HG03521 (cell line): ENCODE measurements around the gene RABEP2.
"Not testable (repeated sequence)": the region's sequence is repeated elsewhere in the genome, so short reads cannot be mapped to it uniquely, and the experiment has no call there.

Experiments used
- ATAC-seq: cut with Tn5 transposase; IDR thresholded peaks from one replicate; pipeline ENCODE4 v1.9.1; 2021; ENCODE audit warnings: mild to moderate bottlenecking, moderate library complexity; ENCODE audit not compliant: unreplicated experiment

Gene RABEP2

GRCh38 chr16:28879841-28880588, 45.0 kb downstream of the RABEP2 start:
- peak; percentile 78 for ATAC-seq

- ATAC-seq = peak; percentile 18
Measured at GRCh38 chr16:28879261-28879840, 45.7 kb downstream of the RABEP2 start.

DNA sequence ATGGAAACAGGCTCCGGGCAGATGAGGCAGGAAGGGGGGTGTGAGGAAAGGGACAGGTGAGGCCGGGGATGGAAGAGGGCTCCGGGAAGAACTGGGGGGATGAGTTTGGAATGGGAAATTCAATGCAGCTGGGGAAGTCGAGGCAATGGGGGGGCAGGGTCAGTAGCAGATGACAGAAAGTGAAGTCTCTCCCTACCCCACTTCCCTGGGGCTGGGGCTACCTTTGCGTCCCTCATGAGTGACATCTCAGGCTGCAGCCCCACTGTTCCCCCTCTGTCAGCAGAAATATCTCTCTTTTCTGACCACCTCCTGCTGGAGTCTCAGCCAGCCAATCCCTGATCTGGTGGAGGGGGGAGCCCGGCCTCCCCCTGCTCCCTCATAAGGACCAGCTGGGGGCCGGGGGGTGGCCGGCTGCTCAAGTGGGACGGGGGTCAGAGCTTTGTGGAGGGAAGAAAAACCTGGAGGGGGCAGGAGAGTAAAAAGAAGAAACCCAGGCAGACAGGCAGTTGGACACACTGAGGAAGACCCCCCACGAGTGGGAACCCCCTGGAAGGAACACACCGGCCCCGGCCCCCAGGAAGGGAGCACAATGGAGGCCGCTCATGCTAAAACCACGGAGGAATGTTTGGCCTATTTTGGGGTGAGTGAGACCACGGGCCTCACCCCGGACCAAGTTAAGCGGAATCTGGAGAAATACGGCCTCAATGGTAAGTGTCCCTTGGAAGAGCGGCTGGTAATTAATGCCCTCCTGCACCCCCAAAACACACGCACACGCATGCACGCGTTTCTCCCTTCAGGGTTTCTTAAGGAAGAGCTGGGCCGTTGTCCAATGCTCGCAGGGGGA, 46.7 kb downstream of the RABEP2 start, which contains the start of gene ATP2A1:
Gene ATP2A1 (plus strand): TSS at position 406 of the 844 bp plus-strand sequence. CDS start 184 bp downstream, at position 590.
- no peak for ATAC-seq

DNA sequence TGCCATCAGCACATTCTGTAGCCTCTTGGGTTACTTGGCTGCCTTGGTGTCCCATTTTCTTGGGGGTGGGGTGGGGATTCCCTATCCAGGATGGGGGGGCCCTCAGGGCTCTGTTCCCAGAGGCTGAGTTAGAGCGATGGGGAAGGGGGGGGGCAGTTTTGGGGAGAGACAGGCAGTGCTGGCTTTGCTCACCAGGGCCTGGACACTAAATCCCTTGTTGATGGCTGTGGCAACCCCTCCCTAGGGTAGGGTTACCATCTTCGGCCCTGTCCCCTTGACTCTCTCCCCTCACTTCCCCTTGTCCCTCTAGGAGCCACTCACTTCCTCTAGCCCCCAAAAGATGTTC, 47.4 kb downstream of the RABEP2 start:
- ATAC-seq = no peak

DNA sequence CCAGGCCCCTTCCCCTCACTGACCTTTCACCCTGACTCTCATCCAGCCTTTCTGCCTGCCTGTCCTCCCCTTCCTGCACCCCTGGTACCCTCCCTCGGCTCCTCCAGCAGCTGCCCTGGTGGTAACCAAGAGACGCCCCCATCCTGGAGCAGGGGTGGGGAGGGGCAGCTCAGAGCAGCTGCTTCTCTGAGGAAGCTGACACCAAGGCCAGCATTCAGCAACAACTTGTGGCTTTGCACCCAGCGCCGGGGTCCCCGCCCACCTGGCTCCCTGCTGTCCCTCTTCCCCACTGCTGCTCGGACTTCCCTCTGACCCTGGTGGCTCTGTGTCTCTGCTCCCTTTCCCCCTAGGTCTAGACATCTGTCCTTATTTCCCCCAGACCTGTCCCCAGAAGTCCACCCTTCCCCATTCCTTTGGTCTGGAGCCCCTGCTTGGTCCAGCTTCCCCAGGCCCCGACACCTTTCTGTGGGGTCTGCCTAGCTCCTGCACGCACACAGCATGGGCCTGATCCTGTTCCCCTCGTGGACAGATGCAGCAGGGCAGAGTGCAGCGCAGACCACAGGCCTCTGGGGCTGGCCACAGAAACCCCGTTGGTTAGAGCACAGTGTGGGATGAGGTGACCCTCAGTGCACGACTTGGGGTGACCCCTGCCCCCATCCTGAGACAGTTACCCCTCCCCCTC, 47.9 kb downstream of the RABEP2 start:
- ATAC-seq = no peak

GRCh38 chr16:28876019-28876659, 48.9 kb downstream of the RABEP2 start:
- ATAC-seq = no peak

GRCh38 chr16:28875134-28876018, 49.7 kb downstream of the RABEP2 start:
- ATAC-seq = no peak

DNA sequence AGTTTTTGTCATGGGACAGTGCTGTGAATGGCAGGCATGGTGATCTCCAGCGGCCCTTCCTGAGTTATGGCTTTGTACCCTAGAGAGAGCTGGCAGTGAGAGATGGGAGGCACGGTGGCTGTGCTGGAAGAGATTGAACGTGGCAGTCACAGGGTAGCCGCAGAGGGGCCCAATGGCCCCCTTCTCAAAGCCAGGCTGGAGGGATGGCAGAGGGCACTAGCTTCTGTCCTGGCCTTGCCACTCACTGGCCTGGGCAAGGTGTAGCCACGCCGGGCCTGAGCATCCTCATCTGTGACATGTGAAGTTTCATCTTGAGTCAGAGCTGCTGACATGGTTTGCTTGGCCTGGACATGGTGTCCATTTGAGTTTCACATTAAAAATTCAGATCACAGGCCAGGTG, 50.6 kb downstream of the RABEP2 start:
- no peak for ATAC-seq

DNA sequence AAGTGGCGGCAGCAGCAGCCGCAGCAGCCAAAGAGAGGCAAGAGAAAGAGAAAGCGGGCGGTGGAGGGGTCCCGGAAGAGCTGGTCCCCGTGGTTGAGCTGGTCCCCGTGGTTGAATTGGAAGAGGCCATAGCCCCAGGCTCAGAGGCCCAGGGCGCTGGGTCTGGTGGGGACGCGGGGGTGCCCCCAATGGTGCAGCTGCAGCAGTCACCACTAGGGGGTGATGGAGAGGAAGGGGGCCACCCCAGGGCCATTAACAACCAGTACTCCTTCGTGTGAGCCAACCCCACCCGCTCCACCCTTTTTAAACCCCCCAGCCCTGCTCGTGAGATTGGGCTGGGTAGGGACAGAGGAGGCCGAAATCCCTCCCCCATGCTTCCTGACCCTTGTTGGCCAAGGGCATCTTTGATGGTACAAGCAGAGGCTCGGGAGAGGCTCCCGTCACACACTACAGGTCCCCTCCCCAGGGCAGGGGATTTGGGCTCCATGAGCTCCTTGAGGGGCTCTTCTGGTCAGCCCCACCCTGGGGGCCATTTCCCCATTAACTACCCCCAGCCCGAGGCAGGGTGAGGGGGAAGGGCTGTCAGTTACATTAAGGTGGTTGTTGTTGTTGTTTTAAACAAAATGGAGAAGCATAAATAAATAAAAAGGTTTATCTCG, 51.4 kb downstream of the RABEP2 start:
- no peak for ATAC-seq

DNA sequence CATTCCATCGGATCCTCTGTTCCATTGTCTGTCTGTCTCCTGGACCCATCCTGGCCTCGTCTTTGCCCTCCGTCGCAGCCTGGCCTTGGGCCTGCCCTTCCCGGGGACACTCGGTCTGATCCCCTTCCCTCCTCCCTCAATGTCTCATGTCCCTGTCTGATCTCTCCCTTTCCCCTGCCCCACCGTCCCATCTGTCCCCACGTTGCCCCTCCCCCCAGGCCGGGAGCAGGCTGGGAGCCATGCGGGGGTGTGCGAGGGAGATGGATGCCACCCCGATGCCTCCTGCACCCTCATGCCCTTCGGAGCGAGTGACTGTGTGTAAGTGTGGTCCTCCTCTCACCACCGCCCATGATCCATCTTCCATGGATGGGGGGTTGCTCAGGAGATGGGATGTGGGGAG, 52.1 kb downstream of the RABEP2 start:
- ATAC-seq = no peak

- ATAC-seq = no peak
Measured at GRCh38 chr16:28869201-28869600, 55.8 kb downstream of the RABEP2 start.

DNA sequence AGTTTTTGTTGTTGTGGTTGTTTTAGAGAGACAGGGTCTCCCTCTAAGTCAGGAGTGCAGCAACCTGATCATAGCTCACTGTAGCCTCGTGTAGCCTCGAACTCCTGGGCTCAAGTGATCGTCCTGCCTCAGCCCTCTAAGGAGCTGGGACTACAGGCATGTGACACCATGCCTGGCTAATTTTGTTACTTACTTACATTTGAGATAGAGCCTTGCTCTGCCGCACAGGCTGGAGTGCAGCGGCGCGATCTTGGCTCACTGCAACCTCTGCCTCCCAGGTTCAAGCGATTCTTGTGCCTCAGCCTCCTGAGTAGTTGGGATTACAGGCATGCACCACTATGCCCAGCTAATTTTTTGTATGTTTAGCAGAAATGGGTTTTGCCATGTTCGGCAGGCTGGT, 57.4 kb downstream of the RABEP2 start:
- ATAC-seq = not testable (repeated sequence)

DNA sequence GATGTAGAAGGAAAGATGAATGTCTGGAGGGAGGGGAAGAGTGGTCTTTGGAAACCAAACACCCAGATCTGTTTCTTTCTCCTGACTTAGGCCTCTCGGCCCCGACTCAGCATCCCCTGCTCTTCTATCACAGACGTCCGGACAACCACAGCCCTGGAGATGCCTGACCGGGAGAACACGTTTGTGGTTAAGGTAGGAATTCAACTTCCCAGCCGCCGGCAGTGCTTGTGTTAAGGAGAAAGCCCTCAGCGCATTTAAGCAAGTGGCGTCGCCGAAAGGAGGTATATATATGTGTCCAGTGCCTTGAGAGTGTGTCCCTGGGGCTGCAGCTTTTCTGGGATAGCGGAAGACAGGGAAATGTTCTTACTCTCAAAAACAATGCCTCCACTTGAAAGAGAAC, 57.8 kb downstream of the RABEP2 start:
- no peak for ATAC-seq

- no peak for ATAC-seq
Measured at GRCh38 chr16:28866454-28866804, 58.6 kb downstream of the RABEP2 start.

DNA sequence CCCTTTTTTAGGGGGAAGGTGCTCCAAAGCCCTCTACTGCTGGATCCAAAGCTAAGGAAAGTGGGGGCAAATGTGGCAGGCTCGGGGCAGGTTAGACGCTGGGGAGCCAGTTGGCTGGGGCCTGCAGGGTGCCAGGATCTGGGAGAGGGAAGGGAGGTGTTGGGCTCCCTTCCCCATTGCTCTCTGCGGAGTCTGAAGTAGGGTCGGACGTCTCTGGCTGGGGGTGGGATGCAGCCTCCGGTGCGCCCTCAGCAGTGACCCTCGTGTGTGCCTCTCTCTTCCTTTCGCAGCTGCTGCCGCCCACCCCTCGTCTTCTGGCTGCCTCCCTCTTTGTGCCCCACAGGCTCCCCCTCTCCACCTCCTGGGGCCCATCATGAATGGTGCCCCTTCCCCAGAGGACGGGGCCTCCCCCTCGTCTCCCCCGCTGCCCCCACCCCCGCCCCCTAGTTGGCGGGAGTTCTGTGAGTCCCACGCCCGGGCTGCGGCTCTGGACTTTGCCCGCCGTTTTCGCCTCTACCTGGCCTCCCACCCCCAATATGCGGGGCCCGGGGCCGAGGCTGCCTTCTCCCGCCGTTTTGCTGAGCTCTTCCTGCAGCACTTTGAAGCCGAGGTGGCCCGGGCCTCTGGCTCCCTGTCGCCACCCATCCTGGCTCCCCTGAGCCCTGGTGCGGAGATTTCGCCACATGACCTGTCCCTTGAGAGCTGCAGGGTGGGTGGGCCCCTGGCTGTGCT, 59.1 kb downstream of the RABEP2 start:
- no peak for ATAC-seq

DNA sequence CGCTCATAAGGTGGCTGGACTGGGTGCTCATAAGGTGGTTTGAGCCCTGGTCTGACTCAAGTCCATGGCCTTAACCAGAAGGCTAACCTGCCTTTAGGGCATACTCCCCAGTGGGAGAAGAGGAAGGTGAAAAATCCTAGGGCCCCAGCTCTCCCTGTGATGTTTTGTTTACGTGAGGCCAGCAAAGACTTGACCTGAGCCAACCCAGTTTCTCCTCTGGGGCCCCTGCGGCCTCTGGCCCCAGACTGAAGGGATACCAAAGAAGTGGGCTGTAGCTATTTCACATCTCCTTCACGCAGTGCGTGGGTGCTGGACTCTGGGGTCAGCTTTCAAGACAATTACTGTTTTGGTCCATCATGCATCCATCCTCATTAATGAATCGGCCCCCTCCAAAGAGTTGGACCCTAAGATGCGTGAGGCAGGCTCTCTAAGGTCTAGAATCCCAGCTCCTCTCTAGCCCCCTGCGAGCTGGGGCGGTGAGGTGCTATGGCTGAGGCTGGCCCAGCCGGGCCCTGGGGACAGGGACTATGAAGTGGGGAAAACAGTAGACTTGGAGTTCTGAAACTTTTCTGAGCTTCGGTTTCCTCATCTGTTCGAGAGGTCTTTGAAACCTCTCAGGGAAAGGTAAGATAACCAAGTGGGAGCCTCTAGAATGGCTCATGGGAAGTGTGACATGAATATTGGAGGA, 59.9 kb downstream of the RABEP2 start:
- no peak for ATAC-seq

DNA sequence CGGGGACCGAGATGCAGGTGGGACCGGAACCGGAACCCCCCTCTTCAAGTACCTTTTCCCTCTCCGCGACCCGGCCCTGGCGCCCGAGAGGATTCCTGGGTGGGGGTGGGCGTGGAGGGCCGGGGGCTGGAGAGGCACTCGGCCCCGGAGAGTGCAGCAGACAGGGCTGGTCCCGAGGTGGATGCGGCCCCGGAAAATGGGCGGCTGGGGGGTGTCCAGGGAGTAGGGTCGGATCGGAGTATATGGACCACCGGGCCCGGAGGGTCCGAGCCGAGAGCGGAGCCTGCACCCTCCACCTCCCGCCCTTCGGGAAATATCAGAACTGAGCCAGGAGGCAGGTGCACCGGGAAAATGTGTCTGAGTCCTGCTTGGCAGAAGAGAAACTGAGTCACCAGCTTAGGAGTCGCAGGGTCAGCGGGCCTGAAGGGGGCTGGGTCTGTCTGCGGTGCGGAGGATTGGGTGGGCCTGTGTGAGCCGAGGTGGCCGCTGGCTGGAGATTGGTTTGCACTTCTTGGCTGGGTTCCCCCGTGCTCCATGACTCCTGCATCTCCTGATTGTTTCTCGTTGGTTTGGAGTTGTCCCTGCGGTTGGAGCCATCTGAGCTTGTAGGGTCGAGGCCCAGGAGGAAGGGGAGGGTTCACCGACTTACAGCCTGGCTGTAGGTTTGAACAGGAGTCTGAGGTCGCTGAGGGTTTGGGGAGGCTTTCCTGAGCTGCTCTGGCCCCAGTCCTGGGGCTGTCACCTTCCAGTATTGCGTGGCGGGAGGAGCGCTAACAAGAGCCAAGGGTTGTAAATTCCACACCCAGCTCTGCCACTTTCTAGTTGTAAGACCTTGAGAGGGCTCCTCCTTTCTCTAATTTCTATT, 60.9 kb downstream of the RABEP2 start:
- no peak for ATAC-seq
